ENCODE results near the gene ERBB3. TPM values are rescaled to one million over a fixed set of nuclear protein-coding genes. Genes with fewer than 3 reads are reported as not detected.
A peak's percentile ranks its signal among the peaks of the same experiment; 100 is the strongest.

ERBB3 gene
- total RNA-seq, 1 experiment from 2014 or later, result 64.3 TPM

DNA sequence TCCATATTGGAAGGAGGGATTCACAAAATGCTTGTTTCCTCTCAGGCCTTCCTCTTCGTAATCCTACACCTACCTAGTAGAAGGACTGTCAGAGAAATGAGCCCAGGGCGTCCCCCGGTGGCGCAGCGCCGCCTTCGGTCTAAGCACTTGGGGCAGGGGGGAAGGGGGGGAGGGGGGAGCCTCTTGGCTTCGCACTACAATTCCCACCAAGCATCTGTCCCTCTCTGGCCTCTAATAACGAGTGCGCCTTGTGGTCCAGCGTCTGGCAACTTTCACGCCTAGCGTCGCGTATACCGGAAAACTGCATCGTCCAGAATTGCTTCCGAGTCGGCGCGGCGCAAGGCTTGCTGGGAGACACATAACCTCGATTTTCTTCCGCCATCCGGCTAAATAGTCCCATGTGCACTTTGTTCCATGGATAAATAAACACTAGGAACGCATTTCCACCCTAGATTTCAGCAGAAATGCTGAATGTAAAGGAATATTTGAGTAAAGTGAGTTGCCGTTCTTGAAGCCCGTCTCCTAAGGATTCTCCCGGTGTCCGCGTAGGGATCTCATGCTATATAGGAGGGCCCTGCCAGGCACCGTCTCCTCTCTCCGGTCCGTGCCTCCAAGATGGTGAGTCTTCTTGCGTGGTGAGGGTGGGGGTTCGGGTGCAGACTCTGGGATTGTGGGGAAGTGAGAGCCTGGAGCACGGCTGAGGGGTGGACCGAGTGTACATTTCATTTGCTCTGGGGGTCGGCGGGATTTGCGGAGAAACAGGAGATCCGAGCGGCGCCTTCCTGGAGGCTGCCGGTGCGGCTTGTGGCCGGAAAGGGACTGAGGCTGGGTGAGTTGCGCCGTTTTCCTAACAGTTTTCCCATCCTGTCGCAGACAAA lies 38.2 kb upstream of the ERBB3 start, which contains the start of gene RPS26 (continued):
- TF ChIP-seq, protein P1, sequence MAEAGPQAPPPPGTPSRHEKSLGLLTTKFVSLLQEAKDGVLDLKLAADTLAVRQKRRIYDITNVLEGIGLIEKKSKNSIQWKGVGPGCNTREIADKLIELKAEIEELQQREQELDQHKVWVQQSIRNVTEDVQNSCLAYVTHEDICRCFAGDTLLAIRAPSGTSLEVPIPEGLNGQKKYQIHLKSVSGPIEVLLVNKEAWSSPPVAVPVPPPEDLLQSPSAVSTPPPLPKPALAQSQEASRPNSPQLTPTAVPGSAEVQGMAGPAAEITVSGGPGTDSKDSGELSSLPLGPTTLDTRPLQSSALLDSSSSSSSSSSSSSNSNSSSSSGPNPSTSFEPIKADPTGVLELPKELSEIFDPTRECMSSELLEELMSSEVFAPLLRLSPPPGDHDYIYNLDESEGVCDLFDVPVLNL (CRISPR knock-in tag; IDR thresholded peaks at IDR 0.05; ENCODE audit: borderline replicate concordance, low read depth), result no peak
- TF ChIP-seq, protein P2, sequence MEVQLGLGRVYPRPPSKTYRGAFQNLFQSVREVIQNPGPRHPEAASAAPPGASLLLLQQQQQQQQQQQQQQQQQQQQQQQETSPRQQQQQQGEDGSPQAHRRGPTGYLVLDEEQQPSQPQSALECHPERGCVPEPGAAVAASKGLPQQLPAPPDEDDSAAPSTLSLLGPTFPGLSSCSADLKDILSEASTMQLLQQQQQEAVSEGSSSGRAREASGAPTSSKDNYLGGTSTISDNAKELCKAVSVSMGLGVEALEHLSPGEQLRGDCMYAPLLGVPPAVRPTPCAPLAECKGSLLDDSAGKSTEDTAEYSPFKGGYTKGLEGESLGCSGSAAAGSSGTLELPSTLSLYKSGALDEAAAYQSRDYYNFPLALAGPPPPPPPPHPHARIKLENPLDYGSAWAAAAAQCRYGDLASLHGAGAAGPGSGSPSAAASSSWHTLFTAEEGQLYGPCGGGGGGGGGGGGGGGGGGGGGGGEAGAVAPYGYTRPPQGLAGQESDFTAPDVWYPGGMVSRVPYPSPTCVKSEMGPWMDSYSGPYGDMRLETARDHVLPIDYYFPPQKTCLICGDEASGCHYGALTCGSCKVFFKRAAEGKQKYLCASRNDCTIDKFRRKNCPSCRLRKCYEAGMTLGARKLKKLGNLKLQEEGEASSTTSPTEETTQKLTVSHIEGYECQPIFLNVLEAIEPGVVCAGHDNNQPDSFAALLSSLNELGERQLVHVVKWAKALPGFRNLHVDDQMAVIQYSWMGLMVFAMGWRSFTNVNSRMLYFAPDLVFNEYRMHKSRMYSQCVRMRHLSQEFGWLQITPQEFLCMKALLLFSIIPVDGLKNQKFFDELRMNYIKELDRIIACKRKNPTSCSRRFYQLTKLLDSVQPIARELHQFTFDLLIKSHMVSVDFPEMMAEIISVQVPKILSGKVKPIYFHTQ (CRISPR knock-in tag; IDR thresholded peaks at IDR 0.05), result peak; percentile 81; the same call in 1 of the 2 replicates
- TF ChIP-seq MXD4 (CRISPR knock-in tag; IDR thresholded peaks at IDR 0.05; ENCODE audit: borderline replicate concordance) (no peak), CREB1 (CRISPR knock-in tag; IDR thresholded peaks at IDR 0.05) (no peak), NFYB (CRISPR knock-in tag; conservative IDR thresholded peaks at IDR 0.05; ENCODE audit: low read depth) (no peak), NFE2L1 (CRISPR knock-in tag; IDR thresholded peaks at IDR 0.05) (peak; percentile 54; the same call in 1 of the 2 replicates), ETV6 (CRISPR knock-in tag; IDR thresholded peaks at IDR 0.05) (peak; percentile 67), JAZF1 (CRISPR knock-in tag; IDR thresholded peaks at IDR 0.05) (no peak), IRF2 (CRISPR knock-in tag; IDR thresholded peaks at IDR 0.05; ENCODE audit: borderline replicate concordance, low read depth) (no peak), TEAD1 (CRISPR knock-in tag; IDR thresholded peaks at IDR 0.05) (peak; percentile 78), NFATC4 (CRISPR knock-in tag; IDR thresholded peaks at IDR 0.05) (no peak), TP53 (CRISPR knock-in tag; IDR thresholded peaks at IDR 0.05) (no peak), PRRX2 (CRISPR knock-in tag; IDR thresholded peaks at IDR 0.05) (no peak), ZNF416 (CRISPR knock-in tag; IDR thresholded peaks at IDR 0.05) (no peak), ATF1 (CRISPR knock-in tag; IDR thresholded peaks at IDR 0.05) (no peak), FOXK1 (CRISPR knock-in tag; IDR thresholded peaks at IDR 0.05) (peak; percentile 78; the same call in 1 of the 2 replicates), OVOL2 (CRISPR knock-in tag; IDR thresholded peaks at IDR 0.05; ENCODE audit: borderline replicate concordance) (no peak), TCF7 (CRISPR knock-in tag; IDR thresholded peaks at IDR 0.05; ENCODE audit: low read depth) (no peak)
- TF ChIP-seq, protein P3, sequence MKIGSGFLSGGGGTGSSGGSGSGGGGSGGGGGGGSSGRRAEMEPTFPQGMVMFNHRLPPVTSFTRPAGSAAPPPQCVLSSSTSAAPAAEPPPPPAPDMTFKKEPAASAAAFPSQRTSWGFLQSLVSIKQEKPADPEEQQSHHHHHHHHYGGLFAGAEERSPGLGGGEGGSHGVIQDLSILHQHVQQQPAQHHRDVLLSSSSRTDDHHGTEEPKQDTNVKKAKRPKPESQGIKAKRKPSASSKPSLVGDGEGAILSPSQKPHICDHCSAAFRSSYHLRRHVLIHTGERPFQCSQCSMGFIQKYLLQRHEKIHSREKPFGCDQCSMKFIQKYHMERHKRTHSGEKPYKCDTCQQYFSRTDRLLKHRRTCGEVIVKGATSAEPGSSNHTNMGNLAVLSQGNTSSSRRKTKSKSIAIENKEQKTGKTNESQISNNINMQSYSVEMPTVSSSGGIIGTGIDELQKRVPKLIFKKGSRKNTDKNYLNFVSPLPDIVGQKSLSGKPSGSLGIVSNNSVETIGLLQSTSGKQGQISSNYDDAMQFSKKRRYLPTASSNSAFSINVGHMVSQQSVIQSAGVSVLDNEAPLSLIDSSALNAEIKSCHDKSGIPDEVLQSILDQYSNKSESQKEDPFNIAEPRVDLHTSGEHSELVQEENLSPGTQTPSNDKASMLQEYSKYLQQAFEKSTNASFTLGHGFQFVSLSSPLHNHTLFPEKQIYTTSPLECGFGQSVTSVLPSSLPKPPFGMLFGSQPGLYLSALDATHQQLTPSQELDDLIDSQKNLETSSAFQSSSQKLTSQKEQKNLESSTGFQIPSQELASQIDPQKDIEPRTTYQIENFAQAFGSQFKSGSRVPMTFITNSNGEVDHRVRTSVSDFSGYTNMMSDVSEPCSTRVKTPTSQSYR (CRISPR knock-in tag; IDR thresholded peaks at IDR 0.05), result no peak
- TF ChIP-seq, protein P4, sequence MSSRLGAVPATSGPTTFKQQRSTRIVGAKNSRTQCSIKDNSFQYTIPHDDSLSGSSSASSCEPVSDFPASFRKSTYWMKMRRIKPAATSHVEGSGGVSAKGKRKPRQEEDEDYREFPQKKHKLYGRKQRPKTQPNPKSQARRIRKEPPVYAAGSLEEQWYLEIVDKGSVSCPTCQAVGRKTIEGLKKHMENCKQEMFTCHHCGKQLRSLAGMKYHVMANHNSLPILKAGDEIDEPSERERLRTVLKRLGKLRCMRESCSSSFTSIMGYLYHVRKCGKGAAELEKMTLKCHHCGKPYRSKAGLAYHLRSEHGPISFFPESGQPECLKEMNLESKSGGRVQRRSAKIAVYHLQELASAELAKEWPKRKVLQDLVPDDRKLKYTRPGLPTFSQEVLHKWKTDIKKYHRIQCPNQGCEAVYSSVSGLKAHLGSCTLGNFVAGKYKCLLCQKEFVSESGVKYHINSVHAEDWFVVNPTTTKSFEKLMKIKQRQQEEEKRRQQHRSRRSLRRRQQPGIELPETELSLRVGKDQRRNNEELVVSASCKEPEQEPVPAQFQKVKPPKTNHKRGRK (CRISPR knock-in tag; IDR thresholded peaks at IDR 0.05; ENCODE audit: borderline replicate concordance), result no peak
- TF ChIP-seq, protein P5, sequence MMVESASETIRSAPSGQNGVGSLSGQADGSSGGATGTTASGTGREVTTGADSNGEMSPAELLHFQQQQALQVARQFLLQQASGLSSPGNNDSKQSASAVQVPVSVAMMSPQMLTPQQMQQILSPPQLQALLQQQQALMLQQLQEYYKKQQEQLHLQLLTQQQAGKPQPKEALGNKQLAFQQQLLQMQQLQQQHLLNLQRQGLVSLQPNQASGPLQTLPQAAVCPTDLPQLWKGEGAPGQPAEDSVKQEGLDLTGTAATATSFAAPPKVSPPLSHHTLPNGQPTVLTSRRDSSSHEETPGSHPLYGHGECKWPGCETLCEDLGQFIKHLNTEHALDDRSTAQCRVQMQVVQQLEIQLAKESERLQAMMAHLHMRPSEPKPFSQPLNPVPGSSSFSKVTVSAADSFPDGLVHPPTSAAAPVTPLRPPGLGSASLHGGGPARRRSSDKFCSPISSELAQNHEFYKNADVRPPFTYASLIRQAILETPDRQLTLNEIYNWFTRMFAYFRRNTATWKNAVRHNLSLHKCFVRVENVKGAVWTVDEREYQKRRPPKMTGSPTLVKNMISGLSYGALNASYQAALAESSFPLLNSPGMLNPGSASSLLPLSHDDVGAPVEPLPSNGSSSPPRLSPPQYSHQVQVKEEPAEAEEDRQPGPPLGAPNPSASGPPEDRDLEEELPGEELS (CRISPR knock-in tag; IDR thresholded peaks at IDR 0.05), result peak; percentile 72
- TF ChIP-seq, protein P6, sequence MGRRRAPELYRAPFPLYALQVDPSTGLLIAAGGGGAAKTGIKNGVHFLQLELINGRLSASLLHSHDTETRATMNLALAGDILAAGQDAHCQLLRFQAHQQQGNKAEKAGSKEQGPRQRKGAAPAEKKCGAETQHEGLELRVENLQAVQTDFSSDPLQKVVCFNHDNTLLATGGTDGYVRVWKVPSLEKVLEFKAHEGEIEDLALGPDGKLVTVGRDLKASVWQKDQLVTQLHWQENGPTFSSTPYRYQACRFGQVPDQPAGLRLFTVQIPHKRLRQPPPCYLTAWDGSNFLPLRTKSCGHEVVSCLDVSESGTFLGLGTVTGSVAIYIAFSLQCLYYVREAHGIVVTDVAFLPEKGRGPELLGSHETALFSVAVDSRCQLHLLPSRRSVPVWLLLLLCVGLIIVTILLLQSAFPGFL (CRISPR knock-in tag; IDR thresholded peaks at IDR 0.05; ENCODE audit: borderline replicate concordance), result no peak
- TF ChIP-seq, protein P7, sequence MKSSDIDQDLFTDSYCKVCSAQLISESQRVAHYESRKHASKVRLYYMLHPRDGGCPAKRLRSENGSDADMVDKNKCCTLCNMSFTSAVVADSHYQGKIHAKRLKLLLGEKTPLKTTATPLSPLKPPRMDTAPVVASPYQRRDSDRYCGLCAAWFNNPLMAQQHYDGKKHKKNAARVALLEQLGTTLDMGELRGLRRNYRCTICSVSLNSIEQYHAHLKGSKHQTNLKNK (CRISPR knock-in tag; IDR thresholded peaks at IDR 0.05), result no peak
- TF ChIP-seq, protein P8, sequence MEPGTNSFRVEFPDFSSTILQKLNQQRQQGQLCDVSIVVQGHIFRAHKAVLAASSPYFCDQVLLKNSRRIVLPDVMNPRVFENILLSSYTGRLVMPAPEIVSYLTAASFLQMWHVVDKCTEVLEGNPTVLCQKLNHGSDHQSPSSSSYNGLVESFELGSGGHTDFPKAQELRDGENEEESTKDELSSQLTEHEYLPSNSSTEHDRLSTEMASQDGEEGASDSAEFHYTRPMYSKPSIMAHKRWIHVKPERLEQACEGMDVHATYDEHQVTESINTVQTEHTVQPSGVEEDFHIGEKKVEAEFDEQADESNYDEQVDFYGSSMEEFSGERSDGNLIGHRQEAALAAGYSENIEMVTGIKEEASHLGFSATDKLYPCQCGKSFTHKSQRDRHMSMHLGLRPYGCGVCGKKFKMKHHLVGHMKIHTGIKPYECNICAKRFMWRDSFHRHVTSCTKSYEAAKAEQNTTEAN (CRISPR knock-in tag; IDR thresholded peaks at IDR 0.05), result no peak
